HG03432 (cell line): ENCODE measurements around the gene IFITM5.

Experiments used
- ATAC-seq: cut with Tn5 transposase; IDR thresholded peaks from one replicate; pipeline ENCODE4 v1.9.1; 2021; ENCODE audit warnings: mild to moderate bottlenecking, moderate library complexity; ENCODE audit not compliant: unreplicated experiment

Gene IFITM5

DNA sequence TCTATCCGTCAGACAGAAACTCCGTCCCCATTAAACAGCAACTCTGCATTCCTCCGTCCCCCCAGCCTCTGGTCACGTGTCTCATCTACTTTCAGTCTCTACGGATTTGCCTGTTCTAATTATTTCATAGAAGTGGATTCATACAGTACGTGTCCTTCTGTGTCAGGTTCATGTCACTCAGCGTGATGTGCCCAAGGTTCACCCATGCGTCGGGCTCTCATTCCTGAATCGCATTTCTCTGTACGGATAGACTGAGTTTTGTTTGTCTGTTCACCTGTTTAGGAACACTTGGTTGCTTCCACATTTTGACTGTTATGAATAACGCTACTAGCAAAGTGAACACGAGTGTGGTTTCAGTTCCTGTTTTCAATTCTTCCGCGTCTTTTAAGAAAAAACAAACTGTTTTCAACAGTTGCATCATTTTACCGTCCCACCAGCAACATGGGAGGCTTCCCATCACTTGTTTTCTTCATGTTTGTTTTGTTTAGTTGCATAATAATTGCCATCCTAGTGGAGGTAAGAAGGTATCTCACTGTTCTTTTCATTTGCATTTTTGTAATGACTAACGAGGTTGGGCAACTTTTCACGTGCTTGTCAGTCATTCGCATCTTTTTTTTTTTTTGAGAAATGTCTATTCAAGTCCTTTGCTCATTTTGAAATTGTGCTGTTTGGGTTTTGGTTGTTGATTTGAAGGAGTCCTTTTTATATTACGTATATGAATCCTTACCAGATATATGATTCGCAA, 30.0 kb downstream of the IFITM5 start:
- ATAC-seq: peak; percentile 75

DNA sequence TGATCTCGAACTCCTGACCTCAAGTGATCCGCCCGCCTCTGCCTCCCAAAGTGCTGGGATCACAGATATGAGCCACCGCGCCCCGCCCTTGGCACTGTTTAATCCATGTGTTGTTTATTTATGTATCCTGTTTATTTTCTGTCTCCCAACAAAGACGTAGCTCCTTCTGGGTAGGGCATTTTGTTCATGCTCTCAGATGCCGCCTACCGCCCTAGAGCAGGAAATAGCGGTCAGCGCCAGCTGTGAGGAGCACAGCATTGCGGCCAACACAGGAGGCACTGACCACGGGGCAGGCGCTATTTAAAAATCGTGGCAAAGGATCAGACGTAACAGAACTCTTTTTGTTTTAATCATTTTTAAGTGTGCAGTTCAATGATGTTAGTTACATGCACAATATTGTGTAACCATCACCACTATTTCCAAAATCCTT, 30.6 kb downstream of the IFITM5 start:
- ATAC-seq: peak; percentile 48

DNA sequence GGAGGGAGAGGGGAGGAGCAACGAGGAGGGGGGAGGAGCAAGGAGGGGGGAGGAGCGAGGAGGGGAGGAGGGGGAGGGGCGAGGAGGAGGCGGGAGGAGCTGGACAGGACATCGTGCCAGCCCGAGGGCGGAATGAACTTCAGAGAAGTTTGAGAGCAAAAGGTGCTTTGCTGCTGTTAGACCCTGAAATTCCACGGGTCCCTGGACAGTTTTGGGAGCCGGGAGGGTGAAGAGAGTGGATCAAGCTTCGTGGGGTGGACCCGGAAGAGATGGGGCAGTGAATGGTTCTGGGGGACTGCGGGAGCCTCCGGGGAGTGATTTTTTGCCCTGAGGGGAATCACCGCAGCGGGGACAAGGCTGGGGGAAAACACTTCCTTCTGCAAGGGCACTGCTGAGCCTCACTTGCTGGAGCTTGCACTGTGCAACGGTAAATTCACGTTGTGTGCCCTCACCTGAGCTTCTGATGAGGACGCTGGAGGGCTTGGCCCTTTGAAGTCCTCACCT, 31.8 kb downstream of the IFITM5 start:
- ATAC-seq: peak; percentile 19

DNA sequence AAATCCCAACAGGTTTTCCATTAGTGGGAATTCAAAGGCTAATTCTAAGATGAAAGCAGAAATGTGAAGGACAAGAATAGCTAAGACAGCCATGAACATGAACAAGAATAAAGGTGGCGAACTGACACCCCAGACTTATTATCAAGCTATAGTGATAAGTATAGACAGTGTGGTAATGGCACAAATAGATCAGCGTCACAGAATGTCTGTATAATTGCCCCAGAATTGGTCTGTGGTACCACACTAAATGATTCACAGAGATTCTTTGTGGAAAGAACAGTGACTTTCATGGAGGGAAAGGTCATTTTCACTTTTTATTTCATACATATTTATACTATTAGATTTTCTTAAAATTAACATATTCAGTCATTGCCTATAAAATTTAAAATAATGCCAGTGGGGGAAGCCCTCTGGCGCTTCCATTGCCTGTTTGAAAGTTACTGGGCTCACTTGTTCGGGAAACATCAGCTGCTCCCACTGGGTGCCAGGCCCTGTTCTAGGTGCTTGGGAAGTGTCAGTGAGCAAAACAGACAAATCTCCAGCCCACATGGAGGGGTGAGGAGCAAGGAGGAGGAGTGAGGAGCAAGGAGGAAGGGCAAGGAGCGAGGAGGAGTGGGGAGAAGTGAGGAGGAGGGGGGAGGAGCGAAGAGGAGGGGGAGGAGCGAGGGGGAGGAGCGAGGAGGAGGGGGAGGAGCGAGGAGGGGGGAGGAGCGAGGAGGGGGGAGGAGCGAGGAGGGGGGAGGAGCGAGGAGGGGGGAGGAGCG, 32.5 kb downstream of the IFITM5 start:
- ATAC-seq: no peak

DNA sequence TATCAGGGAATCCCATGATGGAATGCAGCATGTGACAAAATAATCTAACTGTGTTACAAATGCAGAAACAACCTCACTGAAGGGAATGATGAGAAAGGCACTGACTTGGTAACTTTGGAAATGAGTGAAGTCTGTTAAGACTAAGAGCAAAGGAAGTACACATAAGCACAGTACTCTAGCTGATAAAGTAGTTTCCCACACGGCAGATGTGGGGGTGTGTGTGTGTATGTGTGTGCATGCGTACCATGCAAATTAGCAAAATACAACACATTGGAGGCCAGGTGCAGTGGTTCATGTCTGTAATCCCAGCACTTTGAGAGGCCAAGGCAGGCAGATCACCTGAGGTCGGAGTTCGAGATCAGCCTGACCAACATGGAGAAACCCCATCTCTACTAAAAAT, 37.7 kb downstream of the IFITM5 start:
- no peak for ATAC-seq

DNA sequence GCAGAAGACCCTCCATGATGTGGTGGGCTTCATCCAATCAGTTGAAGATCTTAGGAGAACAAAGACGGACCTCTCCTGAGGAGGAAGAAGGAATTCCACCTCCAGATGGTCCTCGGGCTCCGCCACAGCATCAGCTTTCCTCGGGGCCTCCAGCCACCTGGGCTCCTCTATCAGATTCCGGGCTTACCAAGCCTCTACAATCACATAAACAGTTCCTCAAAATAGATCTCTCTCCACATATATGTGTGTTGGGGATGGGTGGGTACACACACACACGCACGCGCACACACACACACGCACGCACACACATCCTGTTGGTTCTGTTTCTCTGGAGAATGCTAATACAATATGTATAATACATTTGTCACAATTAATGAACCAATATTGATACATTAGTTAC, 39.9 kb downstream of the IFITM5 start:
- ATAC-seq: no peak

DNA sequence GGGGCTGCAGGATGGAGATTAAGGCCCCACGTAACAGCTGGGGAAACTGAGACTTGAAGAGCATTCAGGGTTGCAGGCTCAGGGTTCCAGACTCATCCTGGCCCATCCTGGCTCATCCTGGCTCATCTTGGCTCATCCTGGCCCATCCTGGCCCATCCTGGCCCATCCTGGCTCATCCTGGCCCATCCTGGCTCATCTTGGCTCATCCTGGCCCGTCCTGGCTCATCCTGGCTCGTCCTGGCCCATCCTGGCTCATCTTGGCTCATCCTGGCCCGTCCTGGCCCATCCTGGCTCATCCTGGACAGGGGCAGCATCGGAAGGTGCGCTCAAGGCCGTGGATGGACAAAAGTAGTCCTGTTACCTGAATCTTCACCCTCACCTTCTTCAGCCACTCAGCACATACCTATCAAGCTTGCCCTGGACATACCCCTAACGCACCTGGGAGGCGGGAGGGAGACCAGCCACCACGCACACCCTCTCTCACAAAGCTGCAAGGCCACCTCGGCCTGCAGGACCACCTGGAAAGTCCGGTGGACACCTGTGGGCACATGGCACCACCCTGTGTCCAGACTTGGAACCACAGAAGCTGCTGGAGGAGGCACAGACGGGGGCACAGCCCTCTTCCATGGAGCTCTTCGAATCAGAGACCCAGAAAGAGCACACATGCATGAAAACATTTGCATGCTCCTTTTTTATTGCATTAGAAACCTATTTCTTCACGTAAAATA, 41.4 kb downstream of the IFITM5 start:
- ATAC-seq: no peak

DNA sequence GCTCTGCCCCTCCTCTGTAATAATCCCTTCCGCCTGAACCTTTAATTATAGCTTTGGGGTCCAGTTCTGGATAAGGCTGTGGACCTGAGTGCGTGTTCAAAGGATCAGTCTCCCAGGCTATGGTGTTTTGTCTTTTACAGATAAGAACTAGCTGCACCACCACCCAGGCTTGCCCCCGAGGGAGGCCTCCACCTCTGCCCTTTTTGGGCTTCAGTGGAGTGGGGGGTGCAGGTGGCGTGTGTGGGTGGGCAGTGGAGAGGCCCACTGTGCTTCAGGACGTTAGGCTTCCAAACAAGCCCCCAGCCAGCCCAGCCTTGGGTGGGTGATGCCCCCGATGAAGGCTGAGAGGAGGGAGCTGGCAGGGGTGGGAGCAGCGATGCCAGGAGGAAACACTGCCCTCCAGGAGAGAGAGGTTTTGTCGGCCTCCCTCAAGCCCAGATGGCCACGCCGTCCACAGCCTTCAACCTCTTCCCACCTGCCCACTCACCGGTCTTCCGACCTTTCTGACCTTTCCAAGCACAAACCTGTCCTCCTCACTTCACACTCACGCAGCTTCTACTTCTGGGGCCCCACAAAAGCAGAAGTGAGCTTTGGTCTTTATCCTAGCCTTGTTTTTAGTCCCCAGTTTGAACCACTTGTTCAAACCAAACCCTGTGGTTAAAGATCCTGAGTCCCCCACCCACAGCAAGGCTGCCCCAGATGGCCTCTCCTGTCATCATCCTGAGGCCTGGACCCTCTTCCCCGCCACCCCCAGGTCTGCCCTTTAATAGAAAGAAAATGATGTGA, 42.2 kb downstream of the IFITM5 start:
- no peak for ATAC-seq

DNA sequence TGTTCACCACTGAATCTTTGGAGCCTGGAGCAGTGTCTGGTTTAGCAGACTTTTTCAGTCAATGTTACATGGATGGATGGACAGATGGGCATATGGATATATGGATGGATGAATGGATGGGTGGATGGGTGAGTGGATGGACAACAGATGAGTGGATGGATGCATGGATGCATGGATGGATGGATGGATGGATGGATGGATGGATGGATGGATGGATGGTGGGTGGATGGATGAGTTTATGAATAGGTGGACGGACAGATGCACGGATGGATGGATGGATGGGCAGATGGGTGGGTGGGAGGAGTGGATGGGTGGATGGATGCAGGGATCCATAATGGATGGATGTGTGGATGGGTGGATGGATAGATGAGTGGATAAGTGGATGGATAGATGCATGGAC, 43.5 kb downstream of the IFITM5 start:
- no peak for ATAC-seq

DNA sequence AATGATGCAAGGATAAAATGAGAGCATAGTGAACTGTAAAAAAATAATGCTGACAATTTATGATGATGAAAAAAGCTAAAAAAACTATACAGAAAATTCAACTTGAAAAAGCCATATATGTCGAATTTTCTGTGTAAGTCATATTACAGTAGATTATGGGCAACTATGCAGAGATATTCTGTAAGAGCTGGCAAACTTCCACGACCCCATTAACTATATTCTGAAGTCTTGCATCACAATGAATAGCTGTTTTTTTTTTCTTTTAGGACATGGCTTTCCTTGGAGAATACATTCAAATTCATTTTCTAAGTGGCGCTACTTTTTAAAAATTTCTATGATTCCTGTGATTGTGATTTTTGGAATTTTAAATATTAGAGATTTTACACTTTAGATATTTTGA, 44.1 kb downstream of the IFITM5 start:
- ATAC-seq: no peak

DNA sequence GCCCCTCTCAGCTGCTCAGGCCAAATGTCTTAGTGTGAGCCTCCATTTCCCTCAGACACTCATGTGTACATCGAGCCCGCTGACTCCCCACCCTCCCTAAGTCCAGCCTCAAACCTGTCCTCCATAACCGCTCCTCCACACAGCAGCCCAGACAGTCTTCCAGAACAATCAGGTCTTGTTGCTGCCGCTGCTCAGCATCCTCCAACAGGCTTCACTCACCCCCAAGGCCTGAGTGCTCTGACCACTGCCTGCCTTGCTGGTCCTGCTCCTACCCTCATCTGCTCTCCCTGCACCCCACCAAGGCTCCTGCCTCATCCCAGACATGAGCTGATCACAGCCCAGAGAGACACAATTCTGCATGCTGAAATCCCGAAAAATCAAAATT, 45.4 kb downstream of the IFITM5 start:
- ATAC-seq: no peak

DNA sequence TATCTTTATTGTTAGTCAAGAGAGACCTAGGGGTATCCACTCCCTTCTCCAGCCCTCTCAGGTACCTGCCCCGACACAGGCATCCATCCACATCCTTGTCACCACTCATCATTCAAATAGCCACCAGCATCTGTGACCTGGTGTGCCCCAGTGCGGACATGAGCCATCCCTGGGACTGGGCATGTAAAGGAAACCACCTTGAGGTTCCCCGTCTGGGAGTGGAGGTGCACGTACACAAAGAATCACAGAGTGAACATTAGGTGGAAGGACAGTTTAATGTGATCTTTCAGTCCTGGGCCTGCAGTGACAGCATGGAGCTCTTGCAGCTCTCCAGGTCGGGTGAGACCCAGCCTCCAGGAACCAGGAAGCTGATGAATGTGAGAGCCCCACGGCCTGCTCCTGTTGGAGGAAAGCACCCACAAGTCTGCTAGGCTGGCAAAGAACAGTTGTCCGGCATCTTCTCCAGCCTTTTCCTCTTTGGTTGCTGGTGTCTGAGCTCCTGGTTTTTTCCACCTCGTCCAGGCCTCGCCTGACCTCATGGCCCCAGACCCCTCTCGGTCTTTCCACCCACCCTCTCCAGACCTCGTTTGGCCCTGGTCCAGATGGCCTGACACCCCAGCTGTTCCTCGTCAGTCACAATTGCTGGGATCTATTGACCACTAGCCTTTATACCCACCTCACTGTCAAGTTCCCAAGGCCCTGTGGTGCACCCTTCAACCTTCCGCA, 46.0 kb downstream of the IFITM5 start:
- no peak for ATAC-seq

DNA sequence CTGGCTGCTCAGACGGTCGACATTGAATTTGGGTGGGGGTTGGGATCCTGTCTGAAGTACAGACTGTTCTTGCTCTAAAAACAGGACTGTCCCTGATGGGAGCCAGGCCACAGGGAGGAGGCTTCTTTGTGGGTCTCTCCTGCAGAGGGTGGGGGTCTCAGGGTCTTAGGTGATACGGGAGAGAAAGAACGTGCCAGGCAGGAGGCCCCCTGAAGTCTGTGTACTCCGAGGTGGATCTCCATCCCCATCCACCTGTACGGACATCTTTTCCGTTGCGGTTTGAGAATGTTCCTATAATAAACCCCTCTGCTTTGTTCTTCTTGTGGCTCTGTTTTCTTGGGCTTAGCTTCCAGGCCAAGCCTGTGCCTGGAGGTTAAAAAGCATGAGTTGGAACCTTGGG, 46.7 kb downstream of the IFITM5 start:
- no peak for ATAC-seq

DNA sequence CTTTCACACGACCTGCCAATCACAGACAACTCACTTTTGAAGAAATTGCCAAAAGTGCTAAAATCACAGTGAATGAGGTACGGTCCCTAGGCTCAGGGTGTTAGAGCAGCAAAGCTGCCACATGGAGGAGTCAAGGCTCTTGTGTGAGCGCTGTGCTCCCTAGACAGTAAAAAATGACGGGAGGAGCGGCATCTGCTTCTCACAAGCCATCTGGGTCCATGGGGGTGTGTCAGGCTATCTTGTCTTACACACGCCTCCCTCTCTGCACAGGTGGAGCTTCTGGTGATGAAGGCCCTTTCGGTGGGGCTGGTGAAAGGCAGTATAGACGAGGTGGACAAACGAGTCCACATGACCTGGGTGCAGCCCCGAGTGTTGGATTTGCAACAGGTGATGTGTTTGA, 47.8 kb downstream of the IFITM5 start:
- ATAC-seq: no peak

DNA sequence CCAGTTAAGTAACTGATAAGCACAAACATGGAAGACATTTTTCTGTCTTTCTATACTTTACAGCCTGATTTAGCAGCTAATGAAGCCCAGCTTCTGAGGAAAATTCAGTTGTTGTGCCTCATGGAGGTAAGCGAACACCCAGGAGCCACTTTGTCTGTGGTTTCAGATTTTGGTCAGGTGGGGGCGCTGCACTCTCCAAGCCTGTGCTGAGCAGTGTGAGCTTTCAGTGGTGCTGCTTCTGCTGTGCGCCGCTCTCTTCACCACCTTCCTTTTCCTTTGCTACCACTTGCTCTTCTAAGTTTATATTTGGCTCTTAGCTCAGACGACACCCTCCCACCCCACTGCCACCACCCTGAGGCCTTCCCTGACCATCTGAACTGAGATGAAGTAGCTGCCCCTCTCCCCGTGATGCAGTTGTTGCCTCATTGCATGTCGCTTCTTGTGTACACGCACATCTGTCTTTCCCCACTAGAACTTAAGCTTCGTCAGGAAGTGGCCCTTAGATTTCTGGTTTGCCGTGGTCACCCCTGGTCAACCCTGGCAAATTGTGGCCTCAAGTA, 48.5 kb downstream of the IFITM5 start:
- ATAC-seq: no peak

DNA sequence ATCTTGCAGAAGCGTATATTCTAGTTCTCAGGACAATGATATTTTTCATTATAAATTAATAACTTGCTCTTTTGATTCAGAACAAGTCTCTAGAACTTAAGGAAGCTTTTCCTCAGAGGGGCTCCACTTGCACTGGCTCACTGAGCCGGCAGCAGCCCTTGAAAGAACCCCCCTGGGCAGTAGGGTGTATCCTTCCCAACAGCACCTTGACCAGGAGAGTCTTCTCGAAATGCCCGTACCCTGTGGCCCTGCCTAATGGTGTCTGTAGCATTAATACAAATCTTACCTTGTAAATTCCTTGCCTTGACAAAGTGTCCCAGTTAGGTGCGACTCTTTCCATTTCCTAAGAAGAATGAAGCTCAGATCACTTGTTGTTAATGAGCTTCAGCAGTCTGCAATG, 49.1 kb downstream of the IFITM5 start:
- ATAC-seq: no peak

DNA sequence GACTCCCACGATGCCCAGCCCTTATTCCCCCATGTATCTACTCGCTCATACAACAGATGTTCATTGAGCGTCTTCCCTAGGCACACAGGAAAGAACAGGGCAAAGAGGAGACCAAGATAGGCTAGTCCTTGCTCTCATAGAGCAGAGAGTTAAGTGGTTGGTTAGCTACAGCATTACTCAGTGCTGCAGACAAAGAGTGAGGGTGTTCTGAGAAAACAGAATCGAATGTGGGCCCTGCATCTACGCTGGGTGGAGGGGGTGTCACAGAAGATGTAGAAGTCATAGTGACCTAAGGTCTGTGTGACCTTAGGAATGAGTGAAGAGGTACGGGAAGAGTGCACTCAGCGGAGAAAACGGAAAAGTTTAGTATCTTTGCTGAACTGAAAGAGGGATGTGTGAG, 50.3 kb downstream of the IFITM5 start:
- ATAC-seq: no peak
